ENCODE measurements around the gene PSME1. TPM values are rescaled to one million over a fixed set of nuclear protein-coding genes. Genes with fewer than 3 reads are reported as not detected.

The PSME1 gene
- total RNA-seq, 2 donors from 2014 or later, result 78.4 to 93.7 TPM

DNA sequence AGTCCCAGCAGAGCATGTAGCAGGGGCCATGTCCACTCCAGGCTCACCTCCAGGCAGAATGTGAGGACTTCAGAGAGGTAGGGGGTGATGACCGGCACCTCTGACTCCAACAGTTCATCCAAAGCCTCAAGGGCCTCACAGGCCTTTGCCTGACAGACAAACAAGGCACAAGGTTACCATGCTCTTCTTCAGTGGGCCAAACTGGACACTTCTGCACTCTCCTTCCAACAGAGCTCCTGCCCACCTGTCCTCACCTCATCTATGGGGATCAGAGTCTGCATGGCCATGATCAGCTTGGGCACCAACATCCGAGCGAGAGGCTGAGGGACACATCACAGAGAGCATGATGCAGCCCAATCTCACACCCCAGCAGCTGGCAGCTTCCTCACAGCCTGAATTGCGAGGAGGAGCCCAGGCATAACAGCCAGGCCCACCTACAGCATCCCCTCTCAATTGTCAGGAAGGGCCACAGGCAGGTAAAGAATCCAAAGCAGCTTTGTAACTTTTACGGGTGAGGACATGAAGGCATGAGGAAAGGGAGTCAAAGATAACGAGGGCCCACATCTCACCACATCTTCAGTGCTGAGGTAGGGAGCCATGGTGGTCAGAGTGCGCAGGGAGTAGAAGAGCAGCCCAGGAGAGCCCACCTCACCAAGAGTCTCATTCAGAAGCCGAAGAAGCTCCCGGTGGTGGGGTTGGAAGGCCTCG is 51.0 kb downstream of the PSME1 start:
- no peak for TF ChIP-seq POLR2A (IDR thresholded peaks at IDR 0.05)
- TF ChIP-seq, protein P1, sequence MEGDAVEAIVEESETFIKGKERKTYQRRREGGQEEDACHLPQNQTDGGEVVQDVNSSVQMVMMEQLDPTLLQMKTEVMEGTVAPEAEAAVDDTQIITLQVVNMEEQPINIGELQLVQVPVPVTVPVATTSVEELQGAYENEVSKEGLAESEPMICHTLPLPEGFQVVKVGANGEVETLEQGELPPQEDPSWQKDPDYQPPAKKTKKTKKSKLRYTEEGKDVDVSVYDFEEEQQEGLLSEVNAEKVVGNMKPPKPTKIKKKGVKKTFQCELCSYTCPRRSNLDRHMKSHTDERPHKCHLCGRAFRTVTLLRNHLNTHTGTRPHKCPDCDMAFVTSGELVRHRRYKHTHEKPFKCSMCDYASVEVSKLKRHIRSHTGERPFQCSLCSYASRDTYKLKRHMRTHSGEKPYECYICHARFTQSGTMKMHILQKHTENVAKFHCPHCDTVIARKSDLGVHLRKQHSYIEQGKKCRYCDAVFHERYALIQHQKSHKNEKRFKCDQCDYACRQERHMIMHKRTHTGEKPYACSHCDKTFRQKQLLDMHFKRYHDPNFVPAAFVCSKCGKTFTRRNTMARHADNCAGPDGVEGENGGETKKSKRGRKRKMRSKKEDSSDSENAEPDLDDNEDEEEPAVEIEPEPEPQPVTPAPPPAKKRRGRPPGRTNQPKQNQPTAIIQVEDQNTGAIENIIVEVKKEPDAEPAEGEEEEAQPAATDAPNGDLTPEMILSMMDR (IDR thresholded peaks at IDR 0.05), result no peak
- DNase-seq (no peak), ATAC-seq (no peak)
- H3K27me3 ChIP-seq, result no peaks in the 10 kb centered on the region
- H3K27ac ChIP-seq, result no peak overlapping the region
- no peak overlapping the region for H3K4me3 ChIP-seq
- intact Hi-C loops (cut with DNase I), result no loop called here
- H3K4me1 ChIP-seq, result peaks cover 24% of the 10 kb centered on the region
- no peaks in the 10 kb centered on the region for H3K9me3 ChIP-seq
- WGBS, 2 donors, result 84 to 100% methylated on average over 2 to 10 of the region's 10 CpGs
- peaks cover 9 to 26% of the 10 kb centered on the region in 2 donors for H3K36me3 ChIP-seq (replicated peaks in 1 of 2; ENCODE audit: insufficient read depth in 1 of 2, low read depth in 2 of 2)

- no peak for ATAC-seq
- H3K4me1 ChIP-seq, result peaks cover 30% of the 10 kb centered on the region
- intact Hi-C loops (cut with DNase I), result no loop called here
- peak overlapping the region; percentile 42 to 87 (median 68) for H3K27ac ChIP-seq
- peaks cover 9 to 24% of the 10 kb centered on the region in 2 donors for H3K36me3 ChIP-seq (replicated peaks in 1 of 2; ENCODE audit: insufficient read depth in 1 of 2, low read depth in 2 of 2)
- no peak for TF ChIP-seq POLR2A (IDR thresholded peaks at IDR 0.05)
- TF ChIP-seq, protein P1 (IDR thresholded peaks at IDR 0.05), result no peak
- no peaks in the 10 kb centered on the region for H3K9me3 ChIP-seq
- whole genome bisulfite sequencing, 2 donors, result 66 to 100% methylated on average over 1 to 2 of the region's 2 CpGs
- no peak for DNase-seq
- H3K4me3 ChIP-seq, result no peak overlapping the region
- H3K27me3 ChIP-seq, result no peaks in the 10 kb centered on the region
These were observed 51.5 kb downstream of the PSME1 start for GRCh38 chr14:24187539-24187915.

Small RNA genes within 50 kb of the gene (microRNA-seq; reads per million reads assigned to microRNA genes)
- 0 to 0.47 reads per million in 2 donors for gene MIR7703 (ENCODE audit: borderline number of aligned reads in 2 of 2, borderline replicate concordance in 2 of 2)

Small RNA genes within 50 kb of the gene (small RNA-seq; reads per million reads assigned to genes)
- gene IPO4 (not detected), gene IRF9 (not detected), gene RNA5SP383 (5.0 reads per million, percentile 87 among the genes with 10 or more reads in this experiment)

Other genes starting within 250 kb of the PSME1 start
- 10 to 100 TPM; 18.4 to 45.5 TPM for gene DHRS4, start 182.4 kb upstream of the PSME1 start, total RNA-seq
- 10 to 100 TPM; 10.6 to 16.5 TPM for gene DHRS4L2, start 147.3 kb upstream of the PSME1 start, total RNA-seq
- gene CARMIL3, start 84.2 kb upstream of the PSME1 start, total RNA-seq, result under 1 TPM; 0.78 to 0.99 TPM
- not detected for gene CPNE6, start 64.6 kb upstream of the PSME1 start, total RNA-seq
- gene PCK2, start 41.9 kb upstream of the PSME1 start, total RNA-seq, result 10 to 100 TPM; 20.4 to 29.8 TPM
- 100 to 1,000 TPM in 1 of 2 donors, 10 to 100 TPM in 1; 77.1 to 128 TPM for gene DCAF11, start 21.4 kb upstream of the PSME1 start, total RNA-seq
- 1 to 10 TPM; 2.1 to 2.6 TPM for gene NRL, start 21.2 kb upstream of the PSME1 start, total RNA-seq
- 10 to 100 TPM in 1 of 2 donors, 1 to 10 TPM in 1; 6.3 to 12.2 TPM for gene FITM1, start 5.5 kb upstream of the PSME1 start, total RNA-seq
- gene EMC9, start 5.4 kb downstream of the PSME1 start, total RNA-seq, result 10 to 100 TPM in 1 of 2 donors, 1 to 10 TPM in 1; 9.9 to 21.1 TPM
- gene PSME2, start 10.4 kb downstream of the PSME1 start, total RNA-seq, result 10 to 100 TPM; 29.3 to 30.4 TPM
- gene RNF31, start 11.3 kb downstream of the PSME1 start, total RNA-seq, result 10 to 100 TPM; 38.1 to 83.1 TPM
- gene IRF9, start 25.1 kb downstream of the PSME1 start, total RNA-seq, result 10 to 100 TPM; 12.5 to 21.5 TPM
- 1 to 10 TPM; 7.8 to 8.9 TPM for gene REC8, start 35.9 kb downstream of the PSME1 start, total RNA-seq
- 10 to 100 TPM; 30.4 to 73.5 TPM for gene IPO4, start 52.6 kb downstream of the PSME1 start, total RNA-seq
- gene TM9SF1, start 59.2 kb downstream of the PSME1 start, total RNA-seq, result 10 to 100 TPM; 57.9 to 59.7 TPM
- gene TSSK4, start 69.5 kb downstream of the PSME1 start, total RNA-seq, result under 1 TPM in 1 of 2 donors, not detected in 1; 0.26 TPM
- 10 to 100 TPM; 28.5 to 32.0 TPM for gene CHMP4A, start 77.3 kb downstream of the PSME1 start, total RNA-seq
- 10 to 100 TPM in 1 of 2 donors, 1 to 10 TPM in 1; 2.0 to 18.9 TPM for gene MDP1, start 79.9 kb downstream of the PSME1 start, total RNA-seq
- gene NEDD8, start 96.2 kb downstream of the PSME1 start, total RNA-seq, result 10 to 100 TPM; 28.7 to 77.6 TPM
- 10 to 100 TPM; 30.9 to 41.9 TPM for gene GMPR2, start 96.7 kb downstream of the PSME1 start, total RNA-seq
- gene TINF2, start 106.4 kb downstream of the PSME1 start, total RNA-seq, result 10 to 100 TPM; 28.3 to 35.3 TPM
- gene TGM1, start 127.0 kb downstream of the PSME1 start, total RNA-seq, result 10 to 100 TPM in 1 of 2 donors, 1 to 10 TPM in 1; 2.9 to 13.8 TPM
- gene RABGGTA, start 135.4 kb downstream of the PSME1 start, total RNA-seq, result 10 to 100 TPM; 18.4 to 90.0 TPM
- gene DHRS1, start 163.6 kb downstream of the PSME1 start, total RNA-seq, result 10 to 100 TPM; 18.8 to 31.4 TPM
- 10 to 100 TPM; 10.6 to 12.2 TPM for gene NOP9, start 163.7 kb downstream of the PSME1 start, total RNA-seq
- 10 to 100 TPM; 19.1 to 34.0 TPM for gene CIDEB, start 171.8 kb downstream of the PSME1 start, total RNA-seq
- 10 to 100 TPM; 10.9 to 31.3 TPM for gene LTB4R2, start 173.9 kb downstream of the PSME1 start, total RNA-seq
- gene LTB4R, start 175.3 kb downstream of the PSME1 start, total RNA-seq, result 1 to 10 TPM; 3.6 to 9.1 TPM
- 10 to 100 TPM; 10.6 to 14.8 TPM for gene ADCY4, start 198.9 kb downstream of the PSME1 start, total RNA-seq
- 1 to 10 TPM; 6.0 to 9.9 TPM for gene RIPK3, start 203.8 kb downstream of the PSME1 start, total RNA-seq
- gene NFATC4, start 232.0 kb downstream of the PSME1 start, total RNA-seq, result 10 to 100 TPM; 11.9 to 19.8 TPM